ENCODE results near the gene CFAP57.

CFAP57 gene

DNA sequence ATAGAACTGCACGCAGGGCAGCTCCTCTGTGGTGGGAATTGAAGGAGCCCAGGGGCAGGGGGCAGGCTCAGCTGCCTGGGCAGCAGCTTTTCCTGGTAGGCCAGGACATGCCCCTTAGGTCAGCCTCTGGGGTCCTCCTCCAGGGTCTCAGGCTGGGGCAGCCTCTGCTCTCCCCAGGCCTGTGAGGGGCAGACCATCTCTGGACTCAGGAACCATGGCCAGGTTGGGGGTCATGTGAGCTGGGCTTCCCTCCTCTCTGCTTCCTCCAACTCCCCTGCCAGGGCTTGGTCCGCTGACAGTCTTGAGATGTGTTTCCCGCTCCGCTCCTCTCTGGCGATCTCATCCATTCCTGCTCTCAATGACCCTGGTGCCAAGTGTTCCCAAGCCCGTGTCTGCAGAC is 107.5 kb downstream of the CFAP57 start:
- DNase-seq = no peak

GRCh38 chr1:43280692-43281091 is 108.6 kb downstream of the CFAP57 start:
- no peak for DNase-seq

- peak in 1 of 3 experiments; percentile 4 for DNase-seq
Measured at GRCh38 chr1:43282220-43283195, 110.4 kb downstream of the CFAP57 start.

- DNase-seq = no peak
Measured at GRCh38 chr1:43284065-43284464, 111.9 kb downstream of the CFAP57 start.

DNA sequence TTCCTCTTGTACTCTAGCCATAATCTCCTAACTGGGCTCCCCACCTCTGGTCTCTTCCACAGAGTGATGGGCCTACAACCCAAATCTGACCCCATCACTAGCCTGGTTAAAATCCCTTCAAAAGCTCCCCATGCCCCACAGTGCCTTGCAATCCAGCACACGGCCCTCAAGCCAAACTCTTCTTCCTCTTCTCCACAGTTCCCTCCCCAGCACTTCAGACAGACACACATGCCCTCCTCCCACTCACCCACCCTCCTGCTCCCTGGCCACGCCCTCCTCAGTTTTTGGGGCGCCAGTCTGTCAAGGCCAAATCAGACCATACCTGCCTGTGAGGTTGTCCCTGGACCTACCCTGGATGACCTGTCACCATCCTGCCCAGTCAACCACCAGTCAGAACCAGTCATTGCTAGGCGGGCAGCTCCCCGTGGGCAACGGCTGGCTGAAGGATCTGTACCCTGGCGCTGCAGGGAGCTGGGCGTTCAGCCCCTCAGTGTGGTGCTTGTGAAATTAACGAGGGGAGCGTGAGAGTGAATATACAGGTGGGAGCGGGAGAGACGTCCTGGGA is 112.5 kb downstream of the CFAP57 start:
- no peak for DNase-seq

DNA sequence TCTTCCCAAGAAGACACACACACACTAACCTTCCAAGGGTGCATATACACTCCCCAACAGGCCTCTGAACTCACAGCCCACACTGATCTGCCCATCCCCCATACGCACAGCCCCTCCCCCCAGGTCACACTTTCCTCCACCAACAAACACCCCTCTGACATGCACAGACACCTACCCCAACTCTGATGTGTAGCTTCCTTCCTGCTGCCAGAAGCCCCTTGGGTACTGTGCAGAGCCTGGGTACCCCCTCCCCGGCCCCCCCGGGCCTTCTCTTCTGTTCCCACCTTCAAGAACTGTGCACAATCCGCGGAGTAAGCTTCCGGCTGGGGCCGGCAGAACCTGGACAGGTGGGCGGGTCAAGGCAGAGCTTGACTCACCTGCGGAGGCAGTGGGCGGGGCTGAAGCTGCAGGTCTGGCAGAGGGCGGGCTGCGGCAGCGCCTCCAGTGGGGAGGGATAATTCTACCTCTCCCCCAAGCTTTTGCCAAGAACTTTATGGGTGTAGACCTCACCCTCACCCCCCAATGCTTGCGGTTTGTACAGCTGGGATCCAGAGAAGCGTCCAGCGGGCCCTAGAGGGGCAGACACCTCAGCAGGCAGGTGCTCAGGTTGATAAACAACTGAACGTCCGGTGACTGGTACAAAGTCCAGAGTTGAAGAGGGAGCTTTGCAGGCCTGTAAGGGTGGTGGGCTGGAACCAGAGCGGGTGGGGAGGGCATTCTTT is 113.3 kb downstream of the CFAP57 start, which contains the start of gene C1orf210:
Gene C1orf210 (minus strand): TSS at position 313 of the 722 bp plus-strand sequence. CDS start 2,311 bp downstream, outside the sequence.
- peak; percentile 73 to 84 (median 79) for DNase-seq

DNA sequence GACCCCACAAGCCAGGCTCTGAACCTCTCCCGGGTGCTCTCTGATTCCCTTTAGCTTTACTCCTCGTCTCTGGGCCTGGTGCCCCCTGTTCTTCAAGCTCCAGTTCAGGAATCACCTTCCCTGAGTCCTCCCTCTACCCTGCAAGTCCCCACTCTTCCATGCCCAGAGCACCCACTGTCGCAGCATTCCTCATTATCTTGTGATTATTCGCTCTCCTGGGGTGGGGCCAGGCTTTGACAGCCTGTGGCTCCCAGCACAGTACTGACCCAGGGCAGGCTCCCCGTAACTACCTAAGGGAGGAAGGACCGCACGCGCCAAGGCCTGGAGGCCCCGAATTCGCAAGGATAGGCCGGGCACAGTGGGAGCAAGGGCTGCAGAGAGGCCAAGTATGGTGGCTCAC is 114.0 kb downstream of the CFAP57 start:
- no peak for DNase-seq

- DNase-seq = no peak
Measured at GRCh38 chr1:43286533-43286932, 114.4 kb downstream of the CFAP57 start.

- DNase-seq = no peak
Measured at GRCh38 chr1:43288058-43288784, 116.1 kb downstream of the CFAP57 start.

- DNase-seq = no peak
Measured at GRCh38 chr1:43288785-43289706, 116.9 kb downstream of the CFAP57 start.

- DNase-seq = no peak
Measured at GRCh38 chr1:43292216-43292615, 120.1 kb downstream of the CFAP57 start.

DNA sequence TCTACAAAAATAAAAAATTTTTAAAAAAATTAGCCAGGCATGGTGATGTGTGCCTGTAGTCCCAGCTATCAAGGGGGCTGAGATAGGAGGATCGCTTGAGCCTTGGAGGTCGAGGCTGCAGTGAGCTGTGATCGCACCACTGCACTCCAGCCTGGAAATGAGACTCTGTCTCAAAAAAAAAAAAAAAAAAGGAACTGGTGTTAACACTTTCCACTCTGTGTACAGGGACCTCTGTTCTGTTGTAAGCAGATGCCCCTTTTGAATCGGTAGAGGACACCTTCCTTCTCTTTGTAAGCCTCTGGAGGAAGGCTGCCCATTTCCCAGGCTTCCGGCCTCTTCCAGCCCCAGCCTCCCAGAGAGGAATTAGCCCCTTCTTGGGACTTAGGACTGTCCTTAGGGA is 120.5 kb downstream of the CFAP57 start:
- DNase-seq = no peak

DNA sequence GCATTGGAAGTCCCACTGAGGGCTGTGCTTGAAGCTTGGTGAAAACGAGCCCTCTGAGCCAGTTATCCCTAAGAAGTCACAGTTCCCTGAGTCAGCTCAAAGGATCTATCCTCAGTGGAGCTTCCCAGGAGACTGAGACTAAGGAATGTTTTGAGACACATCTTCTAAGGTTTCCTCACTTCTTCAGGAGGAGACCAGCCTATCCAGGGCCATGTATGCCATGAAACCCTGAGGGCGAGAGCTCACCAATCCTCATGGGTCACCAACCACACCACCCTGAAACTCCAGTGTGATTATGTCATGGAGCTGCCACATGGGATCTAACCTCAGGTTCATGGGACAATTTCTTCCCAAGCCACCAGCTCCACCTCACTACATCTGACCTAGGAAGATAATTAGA is 121.0 kb downstream of the CFAP57 start:
- DNase-seq = no peak

DNA sequence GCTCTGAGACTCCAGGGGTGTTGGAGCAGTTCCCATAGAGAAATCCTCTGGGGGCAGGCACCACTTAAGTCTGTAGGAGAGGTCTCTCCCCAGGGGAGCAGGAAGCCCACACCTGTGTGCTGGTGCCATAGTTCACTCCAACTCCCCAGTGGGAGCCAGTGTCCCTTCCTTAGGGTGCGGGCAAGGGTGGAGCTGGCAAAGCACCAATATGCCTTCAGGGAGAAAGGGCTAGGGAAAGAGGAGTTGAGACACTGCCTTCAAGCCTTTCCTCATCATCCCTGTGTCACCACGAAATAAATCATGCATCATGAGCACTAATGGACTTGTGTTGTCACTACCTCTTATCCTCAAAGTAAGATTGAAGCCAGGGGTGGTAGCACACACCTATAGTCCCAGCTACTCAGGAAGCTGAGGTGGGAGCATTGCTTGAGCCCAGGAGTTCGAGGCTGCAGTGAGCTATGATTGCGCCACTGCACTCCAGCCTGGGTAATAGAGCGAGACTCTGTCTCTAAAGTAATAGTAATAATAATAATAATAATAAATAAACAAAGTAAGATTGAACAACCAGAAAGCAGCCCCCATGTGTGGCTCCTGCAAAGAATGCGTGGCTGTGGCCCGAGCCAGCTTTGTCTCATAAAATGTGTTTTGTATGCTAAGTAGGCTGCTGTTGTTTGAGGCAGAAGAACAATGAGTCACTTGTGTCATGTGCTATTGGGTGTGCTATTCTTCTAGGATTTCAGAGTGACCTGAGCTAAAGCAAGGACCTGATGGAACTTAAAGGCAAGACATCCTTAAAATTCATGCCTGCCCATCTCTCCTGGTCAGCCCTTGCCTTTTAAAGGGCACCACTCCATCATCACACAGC is 122.0 kb downstream of the CFAP57 start:
- no peak for DNase-seq

DNA sequence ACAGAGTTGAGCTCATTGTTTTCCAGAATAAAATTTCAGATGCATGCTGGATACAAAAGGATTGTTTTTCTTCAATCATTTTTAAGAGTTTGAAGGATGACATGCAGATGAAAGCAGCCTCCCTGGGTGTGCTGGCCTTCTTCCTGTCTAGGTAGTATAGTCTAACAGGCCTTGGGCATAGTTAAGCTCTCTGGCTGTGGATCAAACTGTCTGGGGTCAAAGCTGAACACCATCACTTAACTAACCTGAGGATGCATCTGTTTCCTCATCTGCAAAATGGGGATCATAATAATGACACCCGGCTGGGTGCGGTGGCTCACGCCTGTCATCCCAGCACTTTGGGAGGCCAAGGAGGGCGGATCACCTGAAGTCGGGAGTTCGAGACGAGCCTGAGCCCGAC is 122.6 kb downstream of the CFAP57 start:
- no peak for DNase-seq

- no peak for DNase-seq
Measured at GRCh38 chr1:43296207-43296606, 124.1 kb downstream of the CFAP57 start.

DNA sequence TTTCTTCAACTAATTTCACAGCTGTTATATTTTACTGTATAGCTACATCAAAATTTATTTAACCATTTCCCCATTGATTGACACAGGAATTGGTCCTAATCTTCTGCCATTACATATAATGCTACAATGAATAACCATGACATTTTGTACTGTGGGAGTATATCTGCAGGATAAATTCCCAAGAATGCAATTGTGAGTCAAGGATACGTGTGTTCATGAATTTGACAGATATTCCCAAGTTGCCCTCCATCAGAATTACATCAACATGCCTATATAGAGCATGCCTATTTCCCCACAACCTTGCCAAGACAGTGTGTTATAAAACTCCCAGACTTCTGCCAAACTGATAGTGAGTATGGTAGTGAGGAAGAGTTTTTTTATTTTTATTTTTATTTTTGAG is 125.9 kb downstream of the CFAP57 start:
- no peak for DNase-seq

- DNase-seq = no peak
Measured at GRCh38 chr1:43299101-43299500, 127.0 kb downstream of the CFAP57 start.

DNA sequence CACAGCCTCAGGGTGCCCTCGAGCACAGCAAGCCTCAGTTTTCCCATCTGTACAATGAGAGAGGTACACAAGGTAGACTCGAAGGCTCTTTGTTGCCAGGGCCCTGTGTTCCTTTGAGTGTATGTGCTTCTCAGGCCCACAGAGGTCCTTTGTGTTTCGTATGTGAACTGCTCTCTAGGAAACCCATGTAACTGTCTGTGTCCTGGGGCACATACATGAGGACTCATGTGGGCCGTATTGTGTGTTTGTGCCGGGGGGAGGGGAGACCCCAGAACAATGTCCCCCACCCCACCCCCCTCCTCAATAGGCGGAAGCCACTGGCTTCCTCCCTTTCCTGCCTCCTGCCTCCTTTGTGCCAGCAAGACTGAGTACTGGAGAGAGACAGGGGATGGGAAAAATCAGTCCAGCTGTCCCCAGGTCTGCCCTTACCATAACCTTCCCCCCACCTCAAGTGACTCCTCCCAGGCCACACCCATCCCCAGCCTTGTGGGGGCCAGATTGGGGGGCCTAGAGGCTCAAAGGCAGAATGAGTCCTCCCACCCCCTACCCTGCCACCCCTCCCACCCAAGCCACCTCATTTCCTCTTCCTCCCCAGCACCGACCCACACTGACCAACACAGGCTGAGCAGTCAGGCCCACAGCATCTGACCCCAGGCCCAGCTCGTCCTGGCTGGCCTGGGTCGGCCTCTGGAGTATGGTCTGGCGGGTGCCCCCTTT is 128.4 kb downstream of the CFAP57 start, which contains the start of gene TIE1:
Gene TIE1 (plus strand): TSS at position 605 of the 717 bp plus-strand sequence. CDS start 90 bp downstream, at position 695.
- DNase-seq = no peak

GRCh38 chr1:43302201-43302600 is 130.1 kb downstream of the CFAP57 start:
- DNase-seq = no peak
